LoVo (cell line): Measurements from ENCODE around the gene SNX20.

ENCODE experiments used
- DNase-seq: peaks from one replicate; pipeline ENCODE4 v3.0.0-alpha.2; 2016; ENCODE audit warnings: low spot score

SNX20 gene

GRCh38 chr16:50679676-50680555 is 1.2 kb downstream of the SNX20 start:
- no peak for DNase-seq

DNA sequence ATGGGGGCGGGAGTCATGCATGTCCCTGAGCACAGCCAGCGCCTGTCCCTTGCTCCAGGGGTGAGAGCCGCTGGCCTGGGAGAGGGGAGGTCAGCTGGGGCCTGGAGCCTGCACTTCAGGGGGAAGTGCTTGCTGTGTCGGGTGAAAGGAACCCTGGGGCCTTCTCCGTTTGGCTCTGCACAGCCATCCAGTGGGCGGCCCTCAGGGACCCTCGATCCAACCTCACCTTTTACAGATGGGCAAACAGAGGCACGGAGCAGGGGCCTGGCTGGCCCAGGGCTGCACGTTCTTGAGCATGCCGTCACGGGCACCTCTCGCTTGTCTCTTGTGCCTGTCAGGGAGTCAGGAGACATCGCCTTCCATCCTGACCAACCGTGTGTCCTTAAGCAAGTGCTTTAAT is 1.8 kb downstream of the SNX20 start:
- no peak for DNase-seq

- DNase-seq: no peak
Measured at GRCh38 chr16:50678531-50678930, 2.6 kb downstream of the SNX20 start.

DNA sequence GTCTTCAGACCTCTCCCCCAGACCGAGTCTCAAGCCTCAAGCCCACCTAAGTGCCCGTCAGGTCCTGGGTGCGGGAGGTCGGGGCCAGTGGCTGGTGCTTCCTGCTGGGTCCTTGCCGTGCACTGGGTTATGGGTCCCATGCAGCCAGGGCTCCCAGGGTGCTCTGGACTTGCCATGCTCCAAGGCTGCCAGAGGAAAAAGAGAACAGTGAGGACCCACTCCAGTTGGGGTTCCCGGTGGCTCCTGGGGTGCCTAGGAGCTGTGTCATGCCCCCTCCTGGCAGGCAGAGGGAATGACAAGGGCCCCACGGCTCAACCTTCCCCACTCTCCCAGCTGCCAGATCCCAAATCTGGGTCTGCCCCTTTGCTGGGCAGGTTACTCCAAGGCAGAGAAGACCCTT is 3.8 kb downstream of the SNX20 start:
- DNase-seq: no peak

DNA sequence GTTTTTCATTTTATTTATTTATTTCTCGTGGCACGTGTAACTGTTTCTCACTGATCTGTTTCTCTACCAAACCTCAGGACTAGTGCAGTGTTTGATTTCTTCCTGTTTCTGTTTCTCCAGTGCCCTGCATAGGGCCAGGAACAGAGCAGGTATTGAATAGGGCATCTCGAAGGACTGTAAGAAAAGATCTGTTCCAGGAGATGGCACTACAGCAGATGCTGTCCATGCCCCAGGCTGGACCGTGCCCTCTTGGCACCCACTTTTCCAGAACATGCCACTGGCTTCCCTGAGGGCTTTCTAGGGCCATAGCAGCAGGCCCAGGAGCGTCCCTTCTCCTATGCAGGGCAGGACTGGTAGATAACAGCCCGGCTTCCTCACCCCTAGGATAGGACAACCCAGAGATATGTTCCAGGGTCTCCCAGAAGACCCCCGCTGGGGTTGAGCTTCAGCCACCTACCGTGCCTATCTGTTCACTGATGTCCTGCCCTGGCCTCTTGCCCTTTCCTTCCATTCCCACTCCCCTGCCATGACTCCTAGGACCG is 4.4 kb downstream of the SNX20 start:
- DNase-seq: no peak

DNA sequence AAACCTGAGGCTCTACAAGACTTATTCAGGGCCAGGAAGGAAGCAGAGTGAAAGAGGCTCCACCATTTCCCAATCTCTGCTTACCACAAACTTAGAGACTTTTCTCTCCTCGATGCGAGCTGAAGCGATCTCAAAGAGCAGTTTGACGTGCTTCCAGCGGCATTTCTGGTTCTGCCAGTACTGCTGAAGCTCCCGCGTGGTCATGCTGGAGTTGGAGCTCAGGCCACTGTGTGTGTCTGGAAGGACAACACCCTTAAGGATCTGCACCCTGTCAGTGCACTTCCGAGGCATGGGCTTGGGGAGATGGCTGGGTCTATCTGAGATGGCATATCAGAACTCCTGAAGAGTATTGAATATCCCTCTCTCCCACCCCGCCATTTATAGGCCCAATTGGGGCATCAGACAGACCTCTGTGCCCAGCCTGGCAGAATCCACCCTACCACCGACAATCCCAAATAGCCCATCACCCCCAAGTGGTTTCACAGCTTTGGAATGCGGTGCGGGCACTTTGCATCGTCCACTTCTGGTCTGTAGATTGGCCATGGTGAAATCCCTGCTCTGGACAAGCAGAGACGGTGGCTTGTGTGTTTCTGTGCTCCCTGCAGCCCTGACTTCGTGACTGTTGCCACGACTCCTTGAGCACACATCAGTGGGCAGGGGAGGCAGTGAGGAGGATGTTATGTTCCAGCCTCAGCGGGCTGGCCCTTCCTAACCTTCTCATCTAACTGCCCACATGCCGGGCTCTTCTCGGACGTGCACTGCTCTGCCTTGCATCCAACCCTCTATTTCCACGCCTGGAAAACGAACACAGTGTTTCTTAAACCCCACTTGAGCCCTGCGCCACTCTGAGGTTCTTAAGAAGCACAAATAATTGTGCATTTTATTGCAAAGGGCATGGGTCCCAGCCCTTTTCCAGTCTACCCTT is 5.2 kb downstream of the SNX20 start:
- no peak for DNase-seq

DNA sequence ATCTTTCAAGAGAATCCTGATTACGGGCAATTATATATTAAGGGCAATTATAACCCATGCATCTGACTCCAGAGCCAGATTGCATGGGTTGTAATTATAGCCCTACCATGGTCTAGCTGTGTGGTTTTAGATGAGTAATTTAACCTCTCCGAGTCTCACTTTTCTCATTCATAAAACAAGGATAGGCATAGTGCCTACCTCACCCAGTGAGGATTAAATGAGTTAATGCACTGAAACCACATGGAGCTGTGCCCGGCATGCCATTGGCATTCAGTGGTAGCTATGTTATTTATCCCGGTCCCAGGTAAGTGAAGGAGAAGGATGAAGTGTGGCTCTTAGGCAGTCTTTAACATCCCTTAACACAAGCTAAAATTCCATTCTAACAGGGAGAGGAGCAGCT is 6.3 kb downstream of the SNX20 start:
- no peak for DNase-seq

- DNase-seq: no peak
Measured at GRCh38 chr16:50673496-50674275, 7.4 kb downstream of the SNX20 start.

- no peak for DNase-seq
Measured at GRCh38 chr16:50671644-50672260, 9.4 kb downstream of the SNX20 start.

GRCh38 chr16:50670476-50670875 is 10.6 kb downstream of the SNX20 start:
- no peak for DNase-seq

DNA sequence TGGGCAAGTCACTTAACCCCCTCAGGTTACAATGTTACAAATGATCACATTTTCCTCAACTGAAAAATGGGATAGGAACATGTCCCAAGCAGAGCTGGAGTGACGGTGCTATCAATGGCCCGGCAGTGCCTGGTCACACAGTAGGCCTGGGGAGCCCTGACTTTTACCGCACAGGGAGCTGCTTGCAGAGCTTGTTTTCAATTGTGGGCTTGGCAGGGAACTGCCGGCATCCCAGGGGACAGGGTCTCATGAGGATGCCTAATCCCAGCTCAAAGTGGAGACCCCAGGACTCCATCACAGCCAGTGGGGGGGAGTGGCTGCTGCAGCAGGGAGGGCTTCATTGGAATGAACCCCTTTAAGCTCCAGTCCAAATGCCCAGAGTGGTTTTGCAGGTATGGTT is 11.4 kb downstream of the SNX20 start:
- no peak for DNase-seq

DNA sequence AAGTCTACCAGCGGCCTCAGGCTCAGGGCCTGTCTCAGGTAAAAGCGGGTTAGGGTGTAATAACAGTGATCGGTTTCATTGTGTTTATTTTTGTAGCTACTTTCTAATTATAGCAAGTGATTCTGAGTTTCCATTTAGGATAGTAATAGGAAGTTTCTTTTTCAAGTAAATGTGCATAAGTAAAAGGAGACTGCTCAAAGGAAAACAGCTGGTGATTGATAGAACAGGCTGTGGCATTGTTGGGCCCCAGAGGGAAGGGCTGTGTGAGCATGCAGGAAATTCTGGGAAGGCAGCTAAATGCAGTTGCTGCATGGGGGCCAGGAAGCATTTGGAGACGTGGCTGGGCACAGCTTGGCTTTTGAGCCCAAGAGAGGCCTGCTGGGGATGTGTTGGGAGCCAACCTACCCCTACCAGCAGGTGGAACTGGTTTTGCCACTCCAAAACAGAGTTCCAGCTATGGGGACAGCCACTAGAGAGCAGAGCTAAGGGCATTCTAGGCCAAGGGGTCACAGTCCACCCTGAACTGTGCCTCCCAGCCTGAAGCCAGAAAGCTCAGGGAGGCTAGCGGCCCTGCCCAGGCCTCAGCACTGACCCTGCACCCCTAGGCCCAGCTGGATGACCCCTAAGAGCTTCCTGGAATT is 12.6 kb downstream of the SNX20 start:
- DNase-seq: no peak

DNA sequence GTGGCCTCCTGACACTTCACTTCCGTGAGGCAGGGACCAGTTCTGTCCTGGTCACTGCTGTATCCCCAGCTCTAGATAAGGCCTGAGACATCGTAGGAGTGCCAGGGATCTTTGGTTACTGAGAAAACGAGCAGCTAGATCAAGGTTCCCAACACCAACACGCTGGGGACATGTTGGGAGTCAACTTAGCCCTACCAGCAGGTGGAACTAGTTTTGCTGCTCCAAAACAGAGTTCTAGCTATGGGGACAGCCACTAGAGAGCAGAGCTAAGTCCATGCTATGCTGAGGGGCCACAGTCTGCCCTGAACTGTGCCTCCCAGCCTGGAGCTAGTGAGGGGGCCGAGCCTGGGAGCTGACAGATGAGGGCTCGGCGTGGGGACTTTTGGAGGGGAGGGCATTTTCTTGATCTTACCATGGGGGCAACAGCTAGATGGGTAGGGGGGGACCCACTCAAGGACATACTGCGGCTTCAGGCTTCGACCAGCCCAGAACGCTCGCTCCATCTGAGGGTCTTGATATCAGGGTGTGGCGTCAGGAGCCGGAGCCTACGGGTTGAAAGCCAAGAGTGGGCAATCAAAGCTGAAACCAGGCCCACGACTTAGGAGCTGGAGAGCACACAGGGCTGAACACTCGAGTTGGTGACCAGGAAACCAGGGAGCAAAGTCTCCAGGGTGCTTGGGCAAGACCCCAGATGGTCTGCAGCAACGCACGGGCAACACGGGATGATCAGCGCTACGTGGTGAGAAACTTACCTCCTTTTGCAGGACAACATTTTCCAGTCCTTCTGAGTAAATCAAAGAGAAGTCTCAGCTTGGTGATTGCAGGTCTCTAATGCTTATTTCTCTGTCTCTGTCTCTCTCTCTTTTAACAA is 13.4 kb downstream of the SNX20 start:
- DNase-seq: no peak

- no peak for DNase-seq
Measured at GRCh38 chr16:50666658-50667496, 14.2 kb downstream of the SNX20 start.

DNA sequence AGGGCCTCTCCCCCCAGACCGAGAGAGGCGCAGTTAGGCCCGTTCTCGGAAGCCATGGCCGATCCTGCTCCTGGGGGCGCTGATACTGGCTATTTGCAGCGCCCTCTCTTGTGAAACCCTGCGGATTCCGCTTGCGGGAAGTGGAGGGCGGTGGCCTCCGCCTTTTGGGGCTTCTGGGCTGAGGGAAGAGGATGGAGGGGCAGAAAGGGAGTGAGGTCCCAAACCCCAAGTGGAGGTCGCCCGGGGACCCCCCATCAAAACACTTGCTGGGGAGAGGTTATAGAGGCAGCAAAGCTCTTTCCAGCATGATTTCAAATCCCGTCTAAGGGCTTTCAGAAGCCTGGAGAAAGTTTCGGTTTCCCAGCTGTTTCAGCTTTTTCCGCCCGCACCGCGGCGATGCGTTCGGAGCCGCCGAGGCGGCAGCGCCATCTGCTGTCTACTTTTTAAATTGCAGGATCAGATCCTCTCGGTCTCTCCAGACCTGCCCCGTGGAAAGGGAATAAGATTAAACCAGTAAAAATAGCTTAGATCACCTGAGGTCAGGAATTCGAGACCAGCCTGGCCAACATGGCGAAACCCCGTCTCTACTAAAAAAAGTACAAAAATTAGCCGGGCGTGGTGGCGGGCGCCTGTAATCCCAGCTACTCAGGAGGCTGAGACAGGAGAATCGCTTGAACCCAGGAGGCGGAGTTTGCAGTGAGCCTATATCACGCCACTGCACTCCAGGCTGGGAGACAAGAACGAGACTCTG is 15.8 kb downstream of the SNX20 start:
- DNase-seq: peak; percentile 69

DNA sequence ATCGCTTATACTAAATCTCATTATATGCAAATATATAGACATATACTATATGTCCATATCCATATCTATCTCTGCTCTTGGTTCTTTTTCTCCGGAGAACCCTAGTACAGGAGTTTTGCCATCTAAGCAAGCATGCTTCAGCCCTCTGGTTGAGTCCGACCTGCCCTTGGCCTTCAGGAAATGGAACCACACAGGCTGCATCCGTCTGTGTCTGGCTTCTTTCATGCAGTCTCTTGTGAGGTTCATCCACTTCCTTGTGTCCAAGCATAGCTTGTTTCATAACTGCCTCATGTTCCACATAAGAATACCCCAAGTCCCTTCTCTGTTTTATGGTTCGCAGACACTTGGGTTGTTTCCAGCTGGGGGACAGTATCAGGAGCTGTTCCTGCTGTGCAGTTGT is 16.8 kb downstream of the SNX20 start:
- DNase-seq: no peak

DNA sequence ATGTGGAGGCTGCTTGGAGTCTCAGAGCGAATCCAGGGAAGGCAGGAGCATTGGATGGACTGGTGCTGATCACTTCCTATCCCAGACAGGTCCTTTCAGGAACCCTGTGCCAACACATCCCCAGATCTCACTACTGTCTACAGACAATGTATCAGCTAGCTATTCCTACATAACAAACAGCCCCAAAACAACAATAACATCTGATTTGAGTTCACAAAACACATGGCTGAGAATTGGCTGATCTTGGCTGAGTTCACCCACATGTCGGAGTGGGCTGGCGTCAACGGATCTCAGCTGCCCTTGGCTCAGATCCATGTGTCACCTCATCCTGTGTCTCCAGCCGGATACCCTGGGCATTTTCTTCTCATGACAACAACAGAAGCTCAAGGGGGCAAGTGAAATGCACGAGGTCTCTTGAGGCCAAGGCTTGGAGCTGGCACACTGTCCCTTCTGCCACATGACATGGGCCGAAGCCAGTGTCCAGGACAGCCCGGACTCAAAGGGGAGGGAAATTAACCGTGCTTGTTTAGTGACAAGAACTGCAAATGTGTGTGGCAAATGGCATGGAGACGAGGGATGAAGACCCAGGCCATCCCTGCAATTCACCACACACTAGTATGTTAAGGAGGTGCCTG is 18.7 kb downstream of the SNX20 start:
- no peak for DNase-seq

- no peak for DNase-seq
Measured at GRCh38 chr16:50659806-50660205, 21.3 kb downstream of the SNX20 start.
